GM13976 (cell line): ENCODE data around the gene STK24.

Experiments
- DNase-seq: peaks from one replicate; pipeline ENCODE4 v3.0.0; 2012; ENCODE audit warnings: low spot score
- in situ Hi-C: fragments of 300-500 bp; cut with MboI; formaldehyde crosslinking; loops from one replicate; pipeline ENCODE4 v1.12.0; 2022; ENCODE audit warnings: low sequenced_read_pairs, mixed read lengths, inconsistent platforms; ENCODE audit not compliant: unreplicated experiment
- TF ChIP-seq, protein P1 (sequence below): IDR thresholded peaks from 2 replicates; pipeline ENCODE4 v1.5.1; 2012; ENCODE audit warnings: borderline replicate concordance, mild to moderate bottlenecking; ENCODE audit not compliant: insufficient read depth; ENCODE audit errors: extremely low read depth, missing control alignments, control extremely low read depth

Gene STK24

DNA sequence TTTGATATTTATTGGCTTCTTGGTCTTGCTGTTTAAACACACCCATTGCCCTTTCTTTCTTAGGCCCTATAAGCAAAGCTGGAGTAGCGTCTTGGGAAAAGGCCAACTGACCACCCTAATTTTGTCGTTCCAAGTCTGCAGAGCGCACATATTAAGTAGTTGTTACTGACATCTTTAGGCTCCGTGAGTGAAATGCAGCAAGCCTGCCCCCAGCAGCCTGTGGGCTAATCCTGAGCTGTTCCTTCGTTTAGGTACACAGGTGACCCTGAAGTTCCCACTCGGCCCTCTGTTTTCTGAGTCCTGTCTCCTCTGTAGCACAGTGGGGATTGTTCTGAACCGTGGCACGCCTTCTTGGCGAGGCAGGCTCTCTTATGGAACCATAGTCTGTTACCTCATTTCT, 170.5 kb downstream of the STK24 start:
- in situ Hi-C loops: no loop called here
- no peak for DNase-seq
- TF ChIP-seq, protein P1, sequence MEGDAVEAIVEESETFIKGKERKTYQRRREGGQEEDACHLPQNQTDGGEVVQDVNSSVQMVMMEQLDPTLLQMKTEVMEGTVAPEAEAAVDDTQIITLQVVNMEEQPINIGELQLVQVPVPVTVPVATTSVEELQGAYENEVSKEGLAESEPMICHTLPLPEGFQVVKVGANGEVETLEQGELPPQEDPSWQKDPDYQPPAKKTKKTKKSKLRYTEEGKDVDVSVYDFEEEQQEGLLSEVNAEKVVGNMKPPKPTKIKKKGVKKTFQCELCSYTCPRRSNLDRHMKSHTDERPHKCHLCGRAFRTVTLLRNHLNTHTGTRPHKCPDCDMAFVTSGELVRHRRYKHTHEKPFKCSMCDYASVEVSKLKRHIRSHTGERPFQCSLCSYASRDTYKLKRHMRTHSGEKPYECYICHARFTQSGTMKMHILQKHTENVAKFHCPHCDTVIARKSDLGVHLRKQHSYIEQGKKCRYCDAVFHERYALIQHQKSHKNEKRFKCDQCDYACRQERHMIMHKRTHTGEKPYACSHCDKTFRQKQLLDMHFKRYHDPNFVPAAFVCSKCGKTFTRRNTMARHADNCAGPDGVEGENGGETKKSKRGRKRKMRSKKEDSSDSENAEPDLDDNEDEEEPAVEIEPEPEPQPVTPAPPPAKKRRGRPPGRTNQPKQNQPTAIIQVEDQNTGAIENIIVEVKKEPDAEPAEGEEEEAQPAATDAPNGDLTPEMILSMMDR: no peak

DNA sequence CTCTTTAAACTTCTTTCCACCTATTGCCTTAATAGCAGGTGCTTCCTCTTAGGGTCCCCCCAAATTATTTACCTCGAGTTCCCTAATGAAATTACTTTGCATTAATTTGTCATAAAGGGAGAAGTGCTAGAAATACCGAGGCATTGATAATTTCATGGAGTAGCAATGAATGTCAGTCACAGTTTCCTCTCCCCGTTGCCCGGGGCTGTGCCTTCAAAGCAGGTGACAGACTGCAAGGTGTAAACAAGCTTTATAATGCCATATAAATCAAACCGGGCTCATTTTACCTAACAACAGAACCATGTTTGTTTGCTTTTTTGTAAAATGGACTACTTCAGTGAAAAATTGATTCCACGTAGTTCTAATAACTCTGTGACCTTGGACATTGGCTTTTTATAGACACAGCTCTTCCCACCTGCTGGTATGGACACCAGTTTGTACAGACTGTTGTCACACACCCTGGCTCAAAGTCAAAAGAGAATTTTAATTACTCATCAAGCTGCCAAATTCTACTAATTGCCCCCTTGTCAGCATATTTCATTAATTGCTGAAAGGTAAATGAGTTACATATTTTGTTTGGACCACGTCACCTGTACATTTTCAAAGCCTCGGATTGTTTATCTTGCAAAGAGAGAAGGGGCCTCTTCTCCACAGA, 171.1 kb downstream of the STK24 start:
- TF ChIP-seq, protein P1: no peak
- DNase-seq: no peak
- in situ Hi-C loops: no loop called here

DNA sequence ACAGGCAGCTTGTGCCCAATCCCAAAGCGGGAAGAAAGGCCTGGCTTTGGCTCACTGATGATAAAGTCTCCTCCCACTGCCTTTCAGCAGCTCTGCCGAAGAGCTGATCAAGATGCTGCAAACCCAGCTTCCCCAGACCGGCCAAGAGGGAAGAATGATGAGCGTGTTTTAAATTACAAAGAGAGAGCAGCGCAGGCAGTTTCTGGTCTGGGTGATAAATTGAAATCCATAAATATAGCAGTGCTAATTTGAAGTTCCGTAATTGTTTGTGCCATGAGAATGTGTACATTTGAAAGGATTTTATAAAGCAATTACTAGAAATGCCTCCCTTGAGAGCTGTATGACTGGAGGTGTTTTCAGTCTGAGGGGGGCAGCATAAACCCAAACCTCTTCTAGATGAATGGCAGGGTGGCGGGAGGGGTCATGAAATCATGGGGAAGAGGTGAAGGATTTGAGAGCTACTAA, 171.8 kb downstream of the STK24 start:
- no peak for DNase-seq
- in situ Hi-C loops: no loop called here
- TF ChIP-seq, protein P1: no peak

DNA sequence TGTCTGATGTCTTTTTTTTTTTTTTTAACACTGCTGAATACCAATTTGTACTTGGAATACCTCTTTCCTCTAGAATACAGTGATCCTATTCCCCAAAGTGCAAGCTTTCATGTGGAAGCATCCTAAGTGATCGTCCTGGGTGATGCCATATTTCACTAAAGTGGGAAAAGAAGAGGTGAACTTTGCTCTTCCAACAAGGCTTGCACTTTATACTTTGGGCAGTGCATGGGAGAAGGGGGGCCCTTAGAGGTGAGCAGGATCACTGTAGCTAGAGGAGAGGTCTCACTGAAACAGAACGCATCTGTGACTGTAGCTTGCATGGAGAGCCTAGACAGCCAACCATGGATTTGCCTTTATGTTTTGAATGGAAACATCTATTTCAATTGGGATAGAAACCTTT, 173.8 kb downstream of the STK24 start:
- no peak for DNase-seq
- in situ Hi-C loops: no loop called here
- TF ChIP-seq, protein P1: no peak

DNA sequence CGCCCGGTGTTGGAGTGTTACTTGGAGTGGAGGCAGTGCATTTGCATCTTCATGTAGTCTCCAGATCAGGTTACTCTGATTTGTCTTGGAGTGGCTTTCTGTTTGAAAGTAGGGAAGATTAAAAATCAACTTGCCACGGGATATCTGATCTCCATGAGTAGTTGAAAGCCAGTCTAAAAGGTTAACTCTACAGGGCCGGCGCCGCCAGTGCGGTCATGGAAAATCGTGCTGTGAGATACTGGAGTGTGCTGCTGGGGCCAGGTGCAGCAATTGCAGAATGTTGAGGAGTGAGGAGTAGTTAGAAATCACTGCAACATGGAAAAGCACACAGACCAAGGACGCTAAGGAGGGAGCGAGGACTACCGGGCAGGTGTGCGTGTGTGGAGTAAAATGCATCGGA, 175.0 kb downstream of the STK24 start:
- no peak for DNase-seq
- in situ Hi-C loops: no loop called here

GRCh38 chr13:98399756-98400155, 177.2 kb downstream of the STK24 start:
- in situ Hi-C loops: no loop called here
- TF ChIP-seq, protein P1: no peak
- no peak for DNase-seq

More for the DNA sequence above, 175.0 kb downstream of the STK24 start:
- TF ChIP-seq, protein P1: no peak
